GM12878 (cell line): ENCODE results near the gene ACTR1A. TPM values are rescaled to one million over a fixed set of nuclear protein-coding genes. Genes with fewer than 3 reads are reported as not detected.

Experiments used
- ATAC-seq: fragments of 200-7000 bp; cut with Tn5 transposase; 3 replicates; pipeline ENCODE4 v1.9.1; 2020; ENCODE audit warnings: mild to moderate bottlenecking, moderate library complexity
- BruUV-seq: library from RNA; stranded (reverse); fragments of 400-500 nt; replicated peaks from 2 replicates; lab custom pipeline; 2021; lab: Mats Ljungman, UMichigan
- CTCF ChIA-PET: fragments of 300-600 bp; sonication (Branson Sonifier 250); formaldehyde crosslinking; extraction: SDS; loops from one replicate; lab custom pipeline; 2021; ENCODE audit warnings: inconsistent platforms; lab: Yijun Ruan, JAX
- POLR2A ChIA-PET: fragments of 350-600 bp; formaldehyde crosslinking; extraction: SDS; loops from one replicate; lab custom pipeline; 2021; ENCODE audit warnings: inconsistent platforms; lab: Charles Lee
- RAD21 ChIA-PET: fragments of 300-600 bp; sonication (Branson Sonifier 250); formaldehyde crosslinking; loops from one replicate; lab custom pipeline; 2023; ENCODE audit warnings: antibody characterized with exemption; ENCODE audit not compliant: unreplicated experiment; lab: Charles Lee
- SMC1A ChIA-PET: fragments of 300-600 bp; sonication (Branson Sonifier 250); formaldehyde crosslinking; loops from one replicate; lab custom pipeline; 2023; ENCODE audit not compliant: unreplicated experiment, uncharacterized antibody; lab: Charles Lee
- DNase-seq: peaks from one replicate; pipeline ENCODE4 v3.0.0-alpha.2; 2011; ENCODE audit warnings: low read depth, low spot score
- FAIRE-seq: peaks from 3 replicates; lab custom pipeline; 2011; peaks lifted over from hg19 to GRCh38; lab: Jason Lieb, UNC
- H2AFZ ChIP-seq: 2 replicates; pipeline ENCODE4 v1.6.0; 2011; ENCODE audit warnings: low read depth, low read length, control low read depth; ENCODE audit not compliant: control insufficient read depth
- H3K27ac ChIP-seq: 2 replicates; pipeline ENCODE4 v1.5.1; 2011; ENCODE audit warnings: control low read depth; ENCODE audit not compliant: control insufficient read depth, insufficient read depth
- H3K27me3 ChIP-seq, 2 experiments: replicated peaks in 1 of 2; 2 replicates each; pipeline versions ENCODE4 v1.6.0 to v1.6.1; 2011; ENCODE audit warnings: low read length in 1 of 2; ENCODE audit not compliant: control insufficient read depth in 2 of 2, insufficient read depth in 2 of 2
- H3K36me3 ChIP-seq, 2 experiments: 2 replicates each; pipeline ENCODE4 v1.5.1; 2011; ENCODE audit warnings: low read length in 1 of 2; ENCODE audit not compliant: control insufficient read depth in 2 of 2, insufficient read depth in 2 of 2
- H3K4me1 ChIP-seq: 2 replicates; pipeline ENCODE4 v1.6.1; 2011; ENCODE audit warnings: mild to moderate bottlenecking, low read length, moderate library complexity, mixed read lengths; ENCODE audit not compliant: control insufficient read depth, insufficient read depth
- H3K4me2 ChIP-seq: 2 replicates; pipeline ENCODE4 v1.6.0; 2011; ENCODE audit warnings: control low read depth; ENCODE audit not compliant: control insufficient read depth, insufficient read depth
- H3K4me3 ChIP-seq: fragments of 200-600 bp; sonication (generic); 2 replicates; pipeline ENCODE4 v1.5.1; 2016
- H3K79me2 ChIP-seq: 2 replicates; pipeline ENCODE4 v1.6.0; 2011; ENCODE audit warnings: low read length; ENCODE audit not compliant: control insufficient read depth, insufficient read depth
- H3K9ac ChIP-seq: 2 replicates; pipeline ENCODE4 v1.8.0; 2011; ENCODE audit warnings: low read length, control low read depth, mixed read lengths; ENCODE audit not compliant: control insufficient read depth, insufficient read depth
- H3K9me3 ChIP-seq: replicated peaks from 3 replicates; pipeline ENCODE4 v1.5.1; 2011; ENCODE audit warnings: mild to moderate bottlenecking, low read length; ENCODE audit not compliant: control insufficient read depth, insufficient read depth
- H4K20me1 ChIP-seq: 2 replicates; pipeline ENCODE4 v1.6.0; 2011; ENCODE audit not compliant: control insufficient read depth, insufficient read depth
- ATF7 ChIP-seq: fragments of 450-650 bp; IDR thresholded peaks from 2 replicates; pipeline ENCODE4 v1.6.1; 2016; ENCODE audit warnings: low read depth, mild to moderate bottlenecking
- CBX3 ChIP-seq: fragments of 200-600 bp; sonication (generic); IDR thresholded peaks from 2 replicates; pipeline ENCODE4 v1.6.1; 2016; ENCODE audit warnings: low read depth, borderline replicate concordance
- IKZF1 ChIP-seq: fragments of 450-650 bp; conservative IDR thresholded peaks from 2 replicates; pipeline ENCODE4 v1.6.1; 2017; ENCODE audit warnings: antibody characterized with exemption, mild to moderate bottlenecking
- KAT2A ChIP-seq: conservative IDR thresholded peaks from 2 replicates; pipeline ENCODE4 v1.6.1; 2011; ENCODE audit warnings: low read depth, low read length; ENCODE audit not compliant: control insufficient read depth
- MTA2 ChIP-seq: fragments of 450-650 bp; IDR thresholded peaks from 2 replicates; pipeline ENCODE4 v1.6.1; 2016; ENCODE audit warnings: low read depth, mild to moderate bottlenecking, moderate library complexity
- RB1 ChIP-seq: fragments of 450-650 bp; formaldehyde crosslinking; IDR thresholded peaks from 2 replicates; pipeline ENCODE4 v1.6.1; 2017; ENCODE audit warnings: mild to moderate bottlenecking, borderline replicate concordance
- RELA ChIP-seq: fragments of 450-650 bp; IDR thresholded peaks from 2 replicates; pipeline ENCODE4 v1.8.0; 2014; ENCODE audit warnings: borderline replicate concordance; ENCODE audit not compliant: partially characterized antibody
- STAT3 ChIP-seq: IDR thresholded peaks from 2 replicates; pipeline ENCODE4 v1.6.1; 2011; ENCODE audit warnings: low read depth, low read length, improper control_type of control experiment
- TARDBP ChIP-seq: IDR thresholded peaks from 2 replicates; pipeline ENCODE4 v1.6.1; 2016; ENCODE audit warnings: borderline replicate concordance
- TCF7 ChIP-seq: IDR thresholded peaks from 2 replicates; pipeline ENCODE4 v1.6.1; 2014; ENCODE audit warnings: antibody characterized with exemption, borderline replicate concordance
- WRNIP1 ChIP-seq: IDR thresholded peaks from 2 replicates; pipeline ENCODE4 v1.6.1; 2011; ENCODE audit warnings: low read depth, low read length, improper control_type of control experiment, borderline replicate concordance
- YBX1 ChIP-seq: fragments of 450-650 bp; IDR thresholded peaks from 2 replicates; pipeline ENCODE4 v1.6.1; 2016; ENCODE audit warnings: antibody characterized with exemption
- WGBS: methylation state at CpG from one replicate; pipeline ENCODE4 v1.1.6; 2016; ENCODE audit warnings: low lambda C conversion rate; ENCODE audit not compliant: insufficient replicate concordance, insufficient coverage; ENCODE audit errors: missing lambda C conversion rate; 5-methylcytosine and 5-hydroxymethylcytosine counted together
- in situ Hi-C: fragments of 300-500 bp; cut with MboI; formaldehyde crosslinking; loops from 9 replicates; pipeline ENCODE4 v1.14.3; 2018; ENCODE audit warnings: mixed read lengths
- intact Hi-C: fragments of 100-400 bp; cut with micrococcal nuclease; formaldehyde crosslinking; loops from one replicate; pipeline ENCODE4 v1.14.2; 2022; ENCODE audit not compliant: unreplicated experiment
- polyA plus RNA-seq, 11 experiments: library from polyadenylated mRNA; depleted of rRNA in 4 of 11; unstranded in 6 of 11; stranded (reverse) in 5 of 11; fragments of >200 nt; fragmentation: Nextera tagmentation in 4 of 11; fragmentation: Illumina TruSeq in 1 of 11; extraction: Ambion mirVana in 4 of 11; extraction: Trizol in 1 of 11; gene quantifications; 1 replicate in 1 of 11; 2 replicates in 10 of 11; pipeline versions ENCODE4 v1.2.1 to v1.2.3, GENCODE V29; 2011 to 2016; ENCODE audit warnings: inconsistent platforms in 2 of 11, missing spikeins in 2 of 11, low read depth in 1 of 11
- total RNA-seq, 4 experiments: library from RNA; depleted of rRNA in 3 of 4; stranded (reverse); fragments of >200 nt in 3 of 4; fragmentation: Illumina TruSeq in 1 of 4; extraction: Trizol in 1 of 4; gene quantifications; 2 replicates each; pipeline versions ENCODE4 v1.2.1 to v1.2.3, GENCODE V29; 2013 to 2021
- TF ChIP-seq, protein P1 (sequence below): fragments of 150-350 bp; IDR thresholded peaks from 2 replicates; pipeline ENCODE4 v1.6.1; 2016; ENCODE audit warnings: low read depth, low read length
- TF ChIP-seq, protein P2 (sequence below): IDR thresholded peaks from 2 replicates; pipeline ENCODE4 v1.6.1; 2012; ENCODE audit warnings: low read depth, low read length, improper control_type of control experiment
- TF ChIP-seq, protein P3 (sequence below): IDR thresholded peaks from 2 replicates; pipeline ENCODE4 v1.6.1; 2012; ENCODE audit warnings: low read depth, low read length, improper control_type of control experiment

ACTR1A gene
- total and polyA plus RNA-seq, 10 of the 15 experiments (the other 5 are each of a cell fraction or from before 2014, with no cell fraction given): 43.0 to 110 (median 78.9) TPM

DNA sequence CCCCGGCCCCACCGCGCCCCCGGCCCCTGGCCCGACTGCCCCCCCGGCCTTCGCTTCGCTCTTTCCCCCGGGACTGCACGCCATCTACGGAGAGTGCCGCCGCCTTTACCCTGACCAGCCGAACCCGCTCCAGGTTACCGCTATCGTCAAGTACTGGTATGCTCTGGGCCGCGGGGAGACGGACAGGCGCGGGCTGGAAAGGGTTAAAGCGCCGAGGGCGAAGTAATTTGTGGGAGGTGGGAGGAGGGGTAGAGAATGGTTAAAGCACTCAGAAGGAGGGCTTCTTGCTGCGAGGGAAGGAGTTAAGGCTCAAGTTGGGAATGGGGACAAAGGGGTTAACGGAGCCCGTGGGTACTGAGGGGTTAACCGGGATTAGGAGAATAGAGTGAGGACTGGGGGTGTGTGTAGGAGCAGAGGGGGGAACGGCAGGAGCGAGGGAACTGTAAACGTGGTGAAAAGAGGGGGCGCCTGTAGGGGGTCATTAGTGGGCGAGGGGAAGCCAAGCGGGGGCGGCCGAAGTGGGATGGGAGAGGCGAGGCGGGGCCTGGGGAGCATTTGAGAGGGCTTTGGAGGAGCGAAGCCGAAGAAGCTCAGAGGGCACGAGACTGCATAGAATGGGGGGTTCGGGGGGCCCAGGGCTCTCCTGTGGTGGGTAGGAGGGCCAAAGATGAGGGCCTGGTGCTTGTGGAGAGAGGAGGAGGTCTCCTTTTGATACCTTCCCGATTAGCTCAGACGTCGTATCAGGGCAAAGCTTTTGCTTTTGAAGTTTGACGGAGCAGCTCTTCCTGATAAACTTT is 1.9 kb upstream of the ACTR1A start (continued):
- TF ChIP-seq, protein P1, sequence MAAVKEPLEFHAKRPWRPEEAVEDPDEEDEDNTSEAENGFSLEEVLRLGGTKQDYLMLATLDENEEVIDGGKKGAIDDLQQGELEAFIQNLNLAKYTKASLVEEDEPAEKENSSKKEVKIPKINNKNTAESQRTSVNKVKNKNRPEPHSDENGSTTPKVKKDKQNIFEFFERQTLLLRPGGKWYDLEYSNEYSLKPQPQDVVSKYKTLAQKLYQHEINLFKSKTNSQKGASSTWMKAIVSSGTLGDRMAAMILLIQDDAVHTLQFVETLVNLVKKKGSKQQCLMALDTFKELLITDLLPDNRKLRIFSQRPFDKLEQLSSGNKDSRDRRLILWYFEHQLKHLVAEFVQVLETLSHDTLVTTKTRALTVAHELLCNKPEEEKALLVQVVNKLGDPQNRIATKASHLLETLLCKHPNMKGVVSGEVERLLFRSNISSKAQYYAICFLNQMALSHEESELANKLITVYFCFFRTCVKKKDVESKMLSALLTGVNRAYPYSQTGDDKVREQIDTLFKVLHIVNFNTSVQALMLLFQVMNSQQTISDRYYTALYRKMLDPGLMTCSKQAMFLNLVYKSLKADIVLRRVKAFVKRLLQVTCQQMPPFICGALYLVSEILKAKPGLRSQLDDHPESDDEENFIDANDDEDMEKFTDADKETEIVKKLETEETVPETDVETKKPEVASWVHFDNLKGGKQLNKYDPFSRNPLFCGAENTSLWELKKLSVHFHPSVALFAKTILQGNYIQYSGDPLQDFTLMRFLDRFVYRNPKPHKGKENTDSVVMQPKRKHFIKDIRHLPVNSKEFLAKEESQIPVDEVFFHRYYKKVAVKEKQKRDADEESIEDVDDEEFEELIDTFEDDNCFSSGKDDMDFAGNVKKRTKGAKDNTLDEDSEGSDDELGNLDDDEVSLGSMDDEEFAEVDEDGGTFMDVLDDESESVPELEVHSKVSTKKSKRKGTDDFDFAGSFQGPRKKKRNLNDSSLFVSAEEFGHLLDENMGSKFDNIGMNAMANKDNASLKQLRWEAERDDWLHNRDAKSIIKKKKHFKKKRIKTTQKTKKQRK: no peak

DNA sequence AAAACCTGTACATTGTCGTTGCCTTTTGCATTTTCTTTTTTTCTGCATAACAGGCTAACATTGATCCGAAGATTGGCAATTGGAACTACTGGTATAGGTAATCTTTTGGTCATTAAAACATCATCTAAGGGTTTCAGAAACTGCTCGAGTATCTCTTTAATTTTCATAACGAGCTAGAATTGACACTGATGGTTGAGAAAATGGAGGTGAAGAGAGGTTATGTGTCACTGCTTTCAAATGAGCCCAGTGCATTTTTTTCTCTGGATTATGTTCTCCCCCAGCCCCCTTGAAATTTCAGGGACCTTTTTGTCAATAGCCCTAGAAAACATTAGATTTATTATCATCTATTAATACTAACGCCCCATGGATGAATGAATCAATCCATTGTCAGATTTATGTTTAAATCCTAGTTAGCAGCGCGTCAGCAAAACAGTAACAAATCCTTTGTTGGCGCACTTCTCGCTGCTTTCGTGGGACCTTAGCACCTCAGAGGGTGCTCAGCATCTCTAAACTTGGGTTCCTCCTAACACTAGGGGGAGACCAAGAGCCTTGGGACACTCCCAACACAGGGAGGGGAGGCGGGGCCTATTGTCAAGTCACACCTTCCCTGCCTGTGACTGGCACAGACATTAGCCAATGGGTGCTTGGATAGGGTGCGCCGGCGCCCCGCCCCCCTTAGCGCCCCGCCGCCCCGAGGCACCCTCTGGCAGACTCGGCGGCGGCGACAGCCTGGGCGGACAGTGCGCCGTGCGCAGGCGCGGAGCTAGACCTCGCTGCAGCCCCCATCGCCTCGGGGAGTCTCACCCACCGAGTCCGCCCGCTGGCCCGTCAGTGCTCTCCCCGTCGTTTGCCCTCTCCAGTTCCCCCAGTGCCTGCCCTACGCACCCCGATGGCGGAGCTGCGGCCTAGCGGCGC is 1.0 kb upstream of the ACTR1A start, which contains the start of gene SUFU:
Gene SUFU, plus strand, starts transcription at position 709 of the 915 bp plus-strand sequence. Its CDS starts 181 bp downstream, at position 890.
- Histone ChIP-seq H3K27ac (peak within 1 kb of the TSS; percentile 72; the same call in 1 of the 2 replicates), H3K79me2 (peaks cover 49% of the 10 kb centered on the region), H3K27me3 (no peaks in the 10 kb centered on the region), H2AFZ (peak within 1 kb of the TSS; percentile 89), H4K20me1 (no peaks in the 10 kb centered on the region), H3K4me1 (peaks cover 7% of the 10 kb centered on the region), H3K9me3 (no peaks in the 10 kb centered on the region), H3K9ac (peak within 1 kb of the TSS; percentile 68), H3K4me3 (peak within 1 kb of the TSS; percentile 88), H3K4me2 (peak within 1 kb of the TSS; percentile 94), H3K36me3 (no peaks in the 10 kb centered on the region)
- FAIRE-seq (peak; percentile 94), ATAC-seq (peak; percentile 82), DNase-seq (peak; percentile 93)
- RAD21 ChIA-PET: interaction anchor here (0.5 to 4.7 kb wide), 28 partner anchors 9 to 832 kb away, joined by 3 to 206 read pairs (median 4); partner anchors contain the start of genes FBXL15 and TRIM8
- POLR2A ChIA-PET: interaction anchor here (0.5 to 3.8 kb wide), 16 partner anchors 8 to 385 kb away, joined by 3 to 24 read pairs (median 3); partner anchors contain the start of gene GBF1
- 1% methylated on average over 33 of the region's 44 CpGs for WGBS
- SMC1A ChIA-PET: interaction anchor here (0.8 to 8.9 kb wide), 25 partner anchors 8 to 273 kb away, joined by 3 to 137 read pairs (median 4); partner anchors contain the start of genes ARL3, C10orf95 and SFXN2
- no TSS peak for BruUV-seq
- in situ Hi-C loops (no loop called here), intact Hi-C loops (loop anchor here (1.0 to 10.0 kb wide), 6 partner anchors 37 to 211 kb away; partner anchors contain the start of genes ARL3, C10orf95 and SFXN2)
- CTCF ChIA-PET: interaction anchor here (0.6 to 14.7 kb wide), 42 partner anchors 9 to 329 kb away, joined by 3 to 325 read pairs (median 4); partner anchors contain the start of gene C10orf95
- TF ChIP-seq WRNIP1 (no peak), YBX1 (no peak), KAT2A (no peak), CBX3 (no peak), STAT3 (0 out of 2 replicates have a peak, but pooled peaks have one; percentile 10), RB1 (no peak), ATF7 (no peak), MTA2 (no peak), RELA (no peak), IKZF1 (no peak), TCF7 (no peak), TARDBP (no peak)
- TF ChIP-seq, protein P2, sequence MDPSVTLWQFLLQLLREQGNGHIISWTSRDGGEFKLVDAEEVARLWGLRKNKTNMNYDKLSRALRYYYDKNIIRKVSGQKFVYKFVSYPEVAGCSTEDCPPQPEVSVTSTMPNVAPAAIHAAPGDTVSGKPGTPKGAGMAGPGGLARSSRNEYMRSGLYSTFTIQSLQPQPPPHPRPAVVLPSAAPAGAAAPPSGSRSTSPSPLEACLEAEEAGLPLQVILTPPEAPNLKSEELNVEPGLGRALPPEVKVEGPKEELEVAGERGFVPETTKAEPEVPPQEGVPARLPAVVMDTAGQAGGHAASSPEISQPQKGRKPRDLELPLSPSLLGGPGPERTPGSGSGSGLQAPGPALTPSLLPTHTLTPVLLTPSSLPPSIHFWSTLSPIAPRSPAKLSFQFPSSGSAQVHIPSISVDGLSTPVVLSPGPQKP: no peak
- TF ChIP-seq, protein P3, sequence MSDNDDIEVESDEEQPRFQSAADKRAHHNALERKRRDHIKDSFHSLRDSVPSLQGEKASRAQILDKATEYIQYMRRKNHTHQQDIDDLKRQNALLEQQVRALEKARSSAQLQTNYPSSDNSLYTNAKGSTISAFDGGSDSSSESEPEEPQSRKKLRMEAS: no peak
